GM20000 (cell line): ENCODE data around the gene CRYBG3.
A peak's percentile ranks its signal among the peaks of the same experiment; 100 is the strongest.
"Not testable (repeated sequence)": the region's sequence is repeated elsewhere in the genome, so short reads cannot be mapped to it uniquely, and the experiment has no call there.

Source experiments
- DNase-seq: peaks from one replicate; pipeline ENCODE4 v3.0.0; 2012; ENCODE audit warnings: low spot score
- CTCF ChIP-seq: IDR thresholded peaks from 2 replicates; pipeline ENCODE4 v1.5.1; 2012; ENCODE audit warnings: mild to moderate bottlenecking, control low read depth; ENCODE audit errors: extremely low read depth, missing control alignments

CRYBG3 gene

GRCh38 chr3:97895216-97895615, 73.4 kb downstream of the CRYBG3 start:
- peak; percentile 2 for DNase-seq
- no peak for TF ChIP-seq CTCF

GRCh38 chr3:97896129-97896528, 74.3 kb downstream of the CRYBG3 start:
- no peak for DNase-seq

GRCh38 chr3:97896547-97896946, 74.7 kb downstream of the CRYBG3 start:
- no peak for TF ChIP-seq CTCF
- DNase-seq, result no peak

More at GRCh38 chr3:97896129-97896528, 74.3 kb downstream of the CRYBG3 start:
- TF ChIP-seq CTCF, result no peak

- no peak for DNase-seq
- no peak for TF ChIP-seq CTCF
These were observed 77.5 kb downstream of the CRYBG3 start for GRCh38 chr3:97899331-97899730.

- no peak for DNase-seq
- no peak for TF ChIP-seq CTCF
These were observed 79.8 kb downstream of the CRYBG3 start for GRCh38 chr3:97901313-97902248.

- DNase-seq, result not testable (repeated sequence)
These were observed 88.0 kb downstream of the CRYBG3 start for GRCh38 chr3:97909830-97910229.

- DNase-seq, result not testable (repeated sequence)
These were observed 88.5 kb downstream of the CRYBG3 start for GRCh38 chr3:97910236-97910831.

GRCh38 chr3:97910931-97911351, 89.1 kb downstream of the CRYBG3 start:
- no peak for TF ChIP-seq CTCF
- no peak for DNase-seq
